Measurements from ENCODE around the gene ISM1. TPM values are rescaled to one million over a fixed set of nuclear protein-coding genes. Genes with fewer than 3 reads are reported as not detected.

ISM1 gene
- total and polyA plus RNA-seq, 2 experiments from 2014 or later: 0.15 to 0.63 TPM

GRCh38 chr20:13268953-13269352 lies 47.9 kb downstream of the ISM1 start (continued):
- TF ChIP-seq ZNF462 (CRISPR knock-in tag; IDR thresholded peaks at IDR 0.05) (no peak), EZH2 (IDR thresholded peaks at IDR 0.05; ENCODE audit: low read depth, unreplicated experiment) (no peak)

GRCh38 chr20:13270211-13270610 lies 49.1 kb downstream of the ISM1 start:
- Histone ChIP-seq H3K4me2 (no peak overlapping the region), H3K79me2 (replicated peaks; ENCODE audit: insufficient read depth) (no peaks in the 10 kb centered on the region), H3K9me2 (ENCODE audit: insufficient read depth) (peaks cover 9% of the 10 kb centered on the region; the same call in 1 of the 2 replicates), H3K27me3 (ENCODE audit: insufficient read depth) (no peaks in the 10 kb centered on the region), H2AFZ (no peak overlapping the region), H3K4me1 (ENCODE audit: insufficient read depth) (peaks cover 7% of the 10 kb centered on the region), H4K20me1 (replicated peaks; ENCODE audit: insufficient read depth) (no peaks in the 10 kb centered on the region; the same call in 1 of the 2 replicates), H3K4me3 (no peak overlapping the region), H3K27ac (ENCODE audit: low read depth) (no peak overlapping the region), H3K36me3 (ENCODE audit: insufficient read depth) (no peaks in the 10 kb centered on the region), H3F3A (replicated peaks; ENCODE audit: low read depth) (no peaks in the 10 kb centered on the region)
- Mint-ChIP-seq H3K36me3 (ENCODE audit: low read depth) (no peaks in the 10 kb centered on the region), H3K4me3 (no peak overlapping the region), H3K9me3 (no peaks in the 10 kb centered on the region), H3K4me1 (peaks cover 14% of the 10 kb centered on the region; the same call in 2 of the 3 replicates), H3K27ac (no peak overlapping the region), H3K27me3 (ENCODE audit: insufficient read depth, low read depth, poor library complexity) (no peaks in the 10 kb centered on the region)
- no peak for ATAC-seq
- no peak for DNase-seq (ENCODE audit: low spot score)
- TF ChIP-seq EZH2phosphoT487 (IDR thresholded peaks at IDR 0.05; ENCODE audit: unreplicated experiment): no peak
- no peak for TF ChIP-seq REST (IDR thresholded peaks at IDR 0.05; ENCODE audit: unreplicated experiment)
